Activated T-helper 17 cell treated with anti-CD3 and anti-CD28 coated beads, Interleukin-2, amount 50 U/mL, for 72 hours (primary cell): ENCODE measurements around the gene GPR32. TPM values are rescaled to one million over a fixed set of nuclear protein-coding genes. Genes with fewer than 3 reads are reported as not detected.
A peak's percentile ranks its signal among the peaks of the same experiment; 100 is the strongest.

Source experiments
- ATAC-seq: fragments of 150-1000 bp; cut with Tn5 transposase; replicated peaks from 2 replicates; pipeline ENCODE4 v1.10.0; 2021; ENCODE audit warnings: mild to moderate bottlenecking, moderate library complexity
- H3K27ac Mint-ChIP-seq: one replicate; pipeline ENCODE4 v1.8.0; 2022; ENCODE audit warnings: mixed read lengths
- H3K27me3 Mint-ChIP-seq: one replicate; pipeline ENCODE4 v1.8.0; 2022; ENCODE audit warnings: mixed read lengths
- H3K36me3 Mint-ChIP-seq: one replicate; pipeline ENCODE4 v1.8.0; 2022; ENCODE audit warnings: low read depth, mild to moderate bottlenecking, mixed read lengths
- H3K4me1 Mint-ChIP-seq: one replicate; pipeline ENCODE4 v1.8.0; 2022; ENCODE audit warnings: mixed read lengths
- H3K4me3 Mint-ChIP-seq: one replicate; pipeline ENCODE4 v1.8.0; 2022; ENCODE audit warnings: mild to moderate bottlenecking, mixed read lengths
- H3K9me3 Mint-ChIP-seq: one replicate; pipeline ENCODE4 v1.8.0; 2022; ENCODE audit warnings: mixed read lengths
- total RNA-seq, 2 donors: library from RNA; stranded (reverse); gene quantifications; one replicate each; pipeline ENCODE4 v1.2.3, GENCODE V29; 2022

Gene GPR32
- total RNA-seq, 2 donors from 2014 or later: not detected

DNA sequence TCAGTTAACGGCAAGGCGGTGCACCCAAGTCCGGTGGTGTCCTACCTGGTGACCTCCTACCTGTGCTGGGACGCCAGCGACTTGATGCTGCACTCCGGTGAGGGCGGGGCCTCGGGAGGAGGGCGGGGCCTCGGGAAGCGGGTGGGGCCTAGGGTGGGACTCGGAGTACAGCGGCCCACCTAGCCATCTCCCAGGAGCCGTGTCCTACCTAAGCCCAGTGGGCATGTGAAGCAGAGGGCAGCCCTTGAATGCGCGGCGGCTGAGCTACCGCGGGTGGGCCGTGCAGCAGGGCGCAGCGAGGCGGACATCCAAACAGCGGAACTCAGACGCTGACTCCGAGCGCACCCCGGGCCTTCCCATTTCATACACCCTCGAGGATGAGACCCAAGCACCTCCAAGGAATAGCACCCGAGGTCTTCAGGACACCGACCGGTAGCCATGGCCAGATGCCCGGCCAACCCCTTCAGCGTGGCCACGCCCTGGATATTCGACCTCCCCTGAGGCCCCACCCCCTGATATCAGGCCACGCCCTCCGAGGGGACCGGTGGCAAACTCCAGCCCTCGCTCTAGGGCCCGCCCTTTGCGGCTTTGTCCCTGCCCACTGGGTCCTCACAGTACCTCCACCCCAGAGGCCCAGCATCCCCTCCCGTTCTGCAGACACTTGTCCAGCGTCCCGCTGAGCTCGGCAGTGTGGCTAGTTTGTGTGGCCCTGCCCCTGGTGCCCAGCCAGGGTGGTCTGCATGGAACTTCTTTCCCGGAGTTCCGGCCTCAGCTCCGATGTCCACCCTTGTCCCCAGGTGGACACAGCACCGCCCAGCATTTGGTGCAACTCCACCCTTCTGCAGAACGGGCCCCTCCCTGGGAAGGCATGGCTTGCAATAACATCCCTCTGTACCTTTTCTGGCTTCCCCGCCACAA, 47.9 kb downstream of the GPR32 start:
- H3K4me1 Mint-ChIP-seq: peaks cover 30% of the 10 kb centered on the region
- H3K27ac Mint-ChIP-seq: peak overlapping the region; percentile 79
- peaks cover 64% of the 10 kb centered on the region for H3K27me3 Mint-ChIP-seq
- ATAC-seq: peak; percentile 44
- H3K4me3 Mint-ChIP-seq: peak overlapping the region; percentile 78
- H3K9me3 Mint-ChIP-seq: no peaks in the 10 kb centered on the region
- H3K36me3 Mint-ChIP-seq: no peaks in the 10 kb centered on the region

DNA sequence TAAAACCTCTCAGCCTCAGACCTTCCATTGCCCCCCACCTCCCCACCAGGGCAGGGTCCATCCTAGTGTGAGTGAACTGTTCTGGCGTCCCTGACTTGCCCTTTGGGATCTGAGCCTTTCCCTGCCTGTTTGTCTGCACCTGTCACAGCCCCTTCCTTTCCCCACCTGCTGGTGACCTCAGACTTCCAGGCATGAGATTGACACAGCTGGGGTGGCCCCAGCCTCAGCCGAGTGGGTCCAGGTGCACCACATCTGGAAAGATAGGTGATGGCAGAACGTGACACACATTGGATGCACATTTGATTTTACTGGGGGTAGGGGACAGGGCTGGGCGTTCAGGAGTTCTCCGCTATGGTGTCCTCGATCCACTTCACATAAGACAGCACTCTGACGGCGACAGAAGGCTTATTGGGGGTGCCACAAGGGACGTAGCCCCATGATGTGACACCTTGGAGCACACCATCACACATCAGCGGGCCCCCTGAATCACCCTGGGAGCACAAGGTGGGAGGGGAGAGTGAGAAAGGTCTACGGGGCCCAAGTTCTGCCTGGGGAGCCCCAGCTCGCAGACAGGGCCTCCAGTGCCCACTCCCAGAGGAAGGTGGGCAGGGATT, 48.7 kb downstream of the GPR32 start:
- H3K27ac Mint-ChIP-seq: no peak overlapping the region
- no peaks in the 10 kb centered on the region for H3K36me3 Mint-ChIP-seq
- peaks cover 30% of the 10 kb centered on the region for H3K4me1 Mint-ChIP-seq
- no peak for ATAC-seq
- no peaks in the 10 kb centered on the region for H3K9me3 Mint-ChIP-seq
- peak overlapping the region; percentile 78 for H3K4me3 Mint-ChIP-seq
- H3K27me3 Mint-ChIP-seq: peaks cover 65% of the 10 kb centered on the region

DNA sequence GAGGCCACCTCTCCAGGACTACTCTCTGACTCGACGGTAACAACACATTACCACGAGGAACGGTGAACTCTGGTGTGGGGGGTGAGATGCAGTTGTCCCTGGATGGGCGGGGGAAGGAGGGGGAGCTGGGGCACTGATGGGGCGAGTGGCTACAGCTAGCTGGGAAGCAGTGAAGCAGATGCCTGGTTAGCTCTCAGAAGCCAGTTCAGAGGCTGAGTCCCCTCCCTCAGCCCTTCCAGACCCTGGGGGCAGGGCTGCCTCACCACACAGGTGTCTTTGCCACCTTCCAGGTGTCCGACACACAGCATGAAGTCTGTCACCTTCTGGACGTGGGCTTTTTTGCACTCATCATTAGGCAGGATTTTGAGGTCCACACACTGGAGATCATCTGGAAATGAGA, 49.4 kb downstream of the GPR32 start:
- H3K36me3 Mint-ChIP-seq: no peaks in the 10 kb centered on the region
- peaks cover 30% of the 10 kb centered on the region for H3K4me1 Mint-ChIP-seq
- ATAC-seq: no peak
- H3K27ac Mint-ChIP-seq: no peak overlapping the region
- peaks cover 61% of the 10 kb centered on the region for H3K27me3 Mint-ChIP-seq
- peak overlapping the region; percentile 61 for H3K4me3 Mint-ChIP-seq
- no peaks in the 10 kb centered on the region for H3K9me3 Mint-ChIP-seq

DNA sequence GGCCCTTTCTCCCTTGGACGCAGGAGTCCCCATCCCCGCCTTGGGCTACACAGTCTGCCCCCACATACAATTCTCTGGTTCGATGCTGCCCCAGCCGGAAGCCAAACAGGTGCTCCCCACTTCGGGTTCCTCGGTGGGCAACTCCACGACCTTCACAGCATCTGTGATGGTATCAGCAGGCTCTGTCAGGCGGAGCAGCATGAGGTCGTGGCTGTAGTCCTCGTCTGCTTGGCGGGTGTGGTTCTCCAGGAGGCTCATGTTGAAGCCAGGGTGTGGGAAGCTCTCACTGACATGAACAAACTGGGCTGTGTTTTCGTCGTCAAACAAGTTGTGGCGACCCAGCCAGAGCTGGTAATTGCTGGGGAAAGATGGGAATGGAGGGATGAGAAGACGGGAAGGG, 49.8 kb downstream of the GPR32 start:
- Mint-ChIP-seq H3K4me1 (peaks cover 30% of the 10 kb centered on the region), H3K9me3 (no peaks in the 10 kb centered on the region), H3K27ac (peak overlapping the region; percentile 62), H3K27me3 (peaks cover 57% of the 10 kb centered on the region), H3K4me3 (peak overlapping the region; percentile 61), H3K36me3 (no peaks in the 10 kb centered on the region)
- ATAC-seq: no peak

DNA sequence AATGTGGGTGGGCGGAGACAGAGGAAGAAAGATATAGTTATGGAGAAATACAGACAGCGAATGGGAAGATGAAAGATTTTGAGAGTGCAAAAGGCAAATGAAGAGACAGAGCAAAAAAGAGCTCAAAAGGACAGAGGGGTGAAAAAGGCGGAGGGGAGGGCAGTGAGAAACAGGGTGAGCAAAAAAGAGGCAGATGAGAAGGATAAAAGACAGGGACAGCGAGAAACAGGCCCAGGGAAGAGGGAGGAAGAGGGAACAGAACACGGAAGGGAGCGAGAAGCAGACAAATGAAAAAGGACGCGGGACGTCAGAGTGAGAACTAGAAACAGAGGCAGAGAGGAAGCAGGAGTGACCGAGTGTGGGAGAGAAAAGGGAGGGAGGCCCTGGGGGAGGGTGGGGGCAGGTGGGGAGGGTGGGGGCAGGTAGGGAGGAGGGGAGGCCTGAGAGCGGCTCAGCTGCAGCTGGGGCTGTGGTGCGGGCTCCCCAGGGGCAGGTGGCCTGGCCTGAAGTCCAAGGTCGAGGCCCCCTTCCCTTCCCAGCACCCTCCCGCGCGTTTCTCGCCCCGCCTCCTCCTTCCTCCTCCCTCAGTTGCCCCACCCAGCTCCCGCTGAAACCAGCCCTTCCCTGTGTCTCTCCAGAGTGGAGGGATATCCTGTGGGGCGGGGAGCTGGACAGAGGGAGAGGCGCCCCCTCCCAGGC, 50.4 kb downstream of the GPR32 start:
- peak overlapping the region; percentile 61 for H3K4me3 Mint-ChIP-seq
- peaks cover 30% of the 10 kb centered on the region for H3K4me1 Mint-ChIP-seq
- no peaks in the 10 kb centered on the region for H3K9me3 Mint-ChIP-seq
- H3K27me3 Mint-ChIP-seq: peaks cover 52% of the 10 kb centered on the region
- H3K36me3 Mint-ChIP-seq: no peaks in the 10 kb centered on the region
- peak overlapping the region; percentile 62 for H3K27ac Mint-ChIP-seq
- ATAC-seq: no peak

DNA sequence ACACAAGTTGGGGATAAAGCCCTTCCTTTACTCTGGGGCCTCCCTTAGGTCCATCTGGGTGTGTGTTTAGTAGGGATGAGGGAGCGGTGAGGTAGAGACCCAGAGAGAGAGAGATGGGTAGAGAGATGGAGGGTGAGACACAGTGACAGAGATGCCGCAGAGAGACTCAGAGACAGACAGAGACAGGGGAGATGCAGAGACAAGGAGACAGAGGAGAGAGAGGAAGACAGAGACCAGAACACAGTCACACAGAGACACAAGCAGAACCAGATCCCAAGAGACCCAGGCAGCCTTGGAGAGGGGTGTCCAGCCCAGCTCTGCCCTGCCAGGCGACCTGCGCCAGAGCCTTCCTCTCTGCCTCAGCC, 51.0 kb downstream of the GPR32 start:
- Mint-ChIP-seq H3K27me3 (peaks cover 53% of the 10 kb centered on the region), H3K27ac (no peak overlapping the region), H3K36me3 (no peaks in the 10 kb centered on the region), H3K4me1 (peaks cover 27% of the 10 kb centered on the region), H3K4me3 (peak overlapping the region; percentile 61), H3K9me3 (no peaks in the 10 kb centered on the region)
- no peak for ATAC-seq

Other genes starting within 250 kb of the GPR32 start
- gene LRRC4B, start 202.0 kb upstream of the GPR32 start, total RNA-seq: not detected
- gene SYT3, start 130.6 kb upstream of the GPR32 start, total RNA-seq: not detected
- gene C19orf81, start 121.0 kb upstream of the GPR32 start, total RNA-seq: not detected
- gene SHANK1, start 50.7 kb upstream of the GPR32 start, total RNA-seq: not detected
- under 1 TPM; 0.24 to 0.45 TPM for gene CLEC11A, start 47.1 kb upstream of the GPR32 start, total RNA-seq
- not detected for gene ACP4, start 20.0 kb downstream of the GPR32 start, total RNA-seq
- gene KLK1, start 53.3 kb downstream of the GPR32 start, total RNA-seq: 1 to 10 TPM in 1 of 2 donors, under 1 TPM in 1; 0.39 to 2.0 TPM
- not detected for gene KLK15, start 63.1 kb downstream of the GPR32 start, total RNA-seq
- not detected for gene KLK3, start 84.5 kb downstream of the GPR32 start, total RNA-seq
- gene KLK2, start 103.0 kb downstream of the GPR32 start, total RNA-seq: under 1 TPM in 1 of 2 donors, not detected in 1; 0.24 TPM
- gene KLK4, start 140.9 kb downstream of the GPR32 start, total RNA-seq: not detected
- gene KLK5, start 182.6 kb downstream of the GPR32 start, total RNA-seq: not detected
- not detected for gene KLK6, start 199.1 kb downstream of the GPR32 start, total RNA-seq
- gene KLK7, start 213.5 kb downstream of the GPR32 start, total RNA-seq: not detected
- not detected for gene KLK8, start 231.1 kb downstream of the GPR32 start, total RNA-seq
- gene KLK10, start 249.2 kb downstream of the GPR32 start, total RNA-seq: not detected